PC-3 (cell line): ENCODE results near the gene MMP23B. TPM values are rescaled to one million over a fixed set of nuclear protein-coding genes. Genes with fewer than 3 reads are reported as not detected.

Experiments
- ATAC-seq: fragments of 200-7000 bp; cut with Tn5 transposase; 2 replicates; pipeline ENCODE4 v1.9.1; 2020; ENCODE audit warnings: mild to moderate bottlenecking, moderate library complexity
- BruUV-seq: library from RNA; stranded (reverse); fragments of 400-500 nt; replicated peaks from 2 replicates; lab custom pipeline; 2021; lab: Mats Ljungman, UMichigan
- CTCF ChIA-PET: fragments of 300-600 bp; sonication (Branson Sonifier 250); formaldehyde crosslinking; loops from one replicate; lab custom pipeline; 2022; ENCODE audit warnings: antibody characterized with exemption; lab: Charles Lee
- POLR2A ChIA-PET: fragments of 300-600 bp; sonication (Branson Sonifier 250); formaldehyde crosslinking; loops from one replicate; lab custom pipeline; 2022; ENCODE audit warnings: antibody characterized with exemption; ENCODE audit not compliant: unreplicated experiment; lab: Charles Lee
- DNase-seq: peaks from one replicate; pipeline ENCODE4 v3.0.0-alpha.2; 2015
- H2AFZ ChIP-seq: fragments of 300-600 bp; sonication (generic); 2 replicates; pipeline ENCODE4 v1.6.0; 2016; ENCODE audit warnings: antibody characterized with exemption, low read length
- H3F3A ChIP-seq: fragments of 300-600 bp; sonication (generic); one replicate; pipeline ENCODE4 v1.6.0; 2017; ENCODE audit warnings: antibody characterized with exemption, low read length, control low read depth, mild to moderate bottlenecking; ENCODE audit not compliant: unreplicated experiment
- H3K27ac ChIP-seq: fragments of 300-600 bp; sonication (generic); 2 replicates; pipeline ENCODE4 v1.5.1; 2016; ENCODE audit warnings: mild to moderate bottlenecking, low read length
- H3K27me3 ChIP-seq: fragments of 300-600 bp; sonication (generic); 2 replicates; pipeline ENCODE4 v1.6.1; 2016; ENCODE audit warnings: low read length, mixed read lengths
- H3K36me3 ChIP-seq: fragments of 300-600 bp; sonication (generic); 2 replicates; pipeline ENCODE4 v1.6.1; 2016; ENCODE audit warnings: low read depth, mixed run types, low read length, mixed read lengths
- H3K4me1 ChIP-seq: fragments of 300-600 bp; sonication (generic); 2 replicates; pipeline ENCODE4 v1.5.1; 2016; ENCODE audit warnings: low read length; ENCODE audit not compliant: insufficient read depth
- H3K4me2 ChIP-seq: fragments of 300-600 bp; sonication (generic); 2 replicates; pipeline ENCODE4 v1.6.0; 2016; ENCODE audit warnings: low read length
- H3K4me3 ChIP-seq: fragments of 300-600 bp; sonication (generic); 2 replicates; pipeline ENCODE4 v1.5.1; 2016; ENCODE audit warnings: mild to moderate bottlenecking, low read length, mixed read lengths
- H3K79me2 ChIP-seq: fragments of 300-600 bp; sonication (generic); 2 replicates; pipeline ENCODE4 v1.6.1; 2017; ENCODE audit warnings: low read length, mixed read lengths
- H3K9ac ChIP-seq: fragments of 300-600 bp; sonication (generic); 2 replicates; pipeline ENCODE4 v1.6.0; 2016; ENCODE audit warnings: mild to moderate bottlenecking, low read length
- H3K9me2 ChIP-seq: fragments of 300-600 bp; sonication (generic); replicated peaks from 2 replicates; pipeline ENCODE4 v1.6.1; 2016; ENCODE audit warnings: mixed run types, low read length, mixed read lengths
- H3K9me3 ChIP-seq: fragments of 300-600 bp; sonication (generic); 2 replicates; pipeline ENCODE4 v1.6.1; 2016; ENCODE audit warnings: low read length, mixed read lengths
- H4K20me1 ChIP-seq: fragments of 300-600 bp; sonication (generic); 2 replicates; pipeline ENCODE4 v1.6.1; 2016; ENCODE audit warnings: low read length, mixed read lengths
- CTCF ChIP-seq: fragments of 300-600 bp; sonication (generic); conservative IDR thresholded peaks from 2 replicates; pipeline ENCODE4 v1.5.1; 2017; ENCODE audit warnings: antibody characterized with exemption, low read depth, mild to moderate bottlenecking, low read length
- EZH2 ChIP-seq: fragments of 300-600 bp; sonication (generic); IDR thresholded peaks from one replicate; pipeline ENCODE4 v1.6.1; 2017; ENCODE audit warnings: antibody characterized with exemption, mild to moderate bottlenecking, low read length; ENCODE audit not compliant: unreplicated experiment
- EZH2phosphoT487 ChIP-seq: fragments of 300-600 bp; sonication (generic); IDR thresholded peaks from 2 replicates; pipeline ENCODE4 v1.6.1; 2018; ENCODE audit warnings: mild to moderate bottlenecking, antibody characterized with exemption, low read length, borderline replicate concordance
- intact Hi-C: fragments of 100-400 bp; cut with micrococcal nuclease; formaldehyde crosslinking; loops from 2 replicates; pipeline ENCODE4 v1.9.0; 2023
- total RNA-seq: library from RNA; depleted of rRNA; stranded (reverse); fragments of >200 nt; gene quantifications from 2 replicates; pipeline ENCODE4 v1.2.3, GENCODE V29; 2014

The MMP23B gene
- total RNA-seq, 1 experiment from 2014 or later = 28.4 TPM

GRCh38 chr1:1603671-1604373, 28.2 kb upstream of the MMP23B start:
- Histone ChIP-seq H4K20me1 (no peaks in the 10 kb centered on the region), H3K9me3 (no peaks in the 10 kb centered on the region), H3K27ac (no peak overlapping the region), H3F3A (no peaks in the 10 kb centered on the region), H3K27me3 (peaks cover 4% of the 10 kb centered on the region; the same call in 1 of the 2 replicates), H3K9me2 (no peaks in the 10 kb centered on the region), H3K9ac (no peak overlapping the region), H3K4me2 (no peak overlapping the region), H3K36me3 (no peaks in the 10 kb centered on the region), H2AFZ (no peak overlapping the region), H3K4me3 (no peak overlapping the region), H3K79me2 (no peaks in the 10 kb centered on the region), H3K4me1 (no peaks in the 10 kb centered on the region)
- DNase-seq (no peak), ATAC-seq (no peak)
- intact Hi-C loops = no loop called here
- POLR2A ChIA-PET = no interaction called here
- CTCF ChIA-PET = no interaction called here
- no TSS peak for BruUV-seq
- TF ChIP-seq EZH2 = no peak
- no peak for TF ChIP-seq CTCF
- TF ChIP-seq EZH2phosphoT487 = no peak

- H3K9ac ChIP-seq = no peak overlapping the region
- no peaks in the 10 kb centered on the region for H3K9me2 ChIP-seq
- H3K79me2 ChIP-seq = no peaks in the 10 kb centered on the region
- peaks cover 4% of the 10 kb centered on the region; the same call in 1 of the 2 replicates for H3K27me3 ChIP-seq
- ChIA-PET CTCF (no interaction called here), POLR2A (no interaction called here)
- TF ChIP-seq EZH2 (no peak), EZH2phosphoT487 (no peak), CTCF (no peak)
- ATAC-seq = no peak
- H3K4me3 ChIP-seq = no peak overlapping the region
- intact Hi-C loops = no loop called here
- no TSS peak for BruUV-seq
- H3K9me3 ChIP-seq = no peaks in the 10 kb centered on the region
- H4K20me1 ChIP-seq = no peaks in the 10 kb centered on the region
- DNase-seq = no peak
- no peaks in the 10 kb centered on the region for H3K4me1 ChIP-seq
- H3K36me3 ChIP-seq = no peaks in the 10 kb centered on the region
- no peaks in the 10 kb centered on the region for H3F3A ChIP-seq
- H3K4me2 ChIP-seq = no peak overlapping the region
- no peak overlapping the region for H2AFZ ChIP-seq
- H3K27ac ChIP-seq = no peak overlapping the region
These were observed 27.5 kb upstream of the MMP23B start for GRCh38 chr1:1604374-1605033.

- H3K4me3 ChIP-seq = no peak overlapping the region
- no peak for DNase-seq
- no peak overlapping the region for H3K9ac ChIP-seq
- CTCF ChIA-PET = no interaction called here
- no peak overlapping the region for H3K4me2 ChIP-seq
- no peak overlapping the region for H2AFZ ChIP-seq
- TF ChIP-seq EZH2phosphoT487 (no peak), EZH2 (no peak)
- no peaks in the 10 kb centered on the region for H3K4me1 ChIP-seq
- intact Hi-C loops = no loop called here
- no peaks in the 10 kb centered on the region for H3K9me3 ChIP-seq
- no peak overlapping the region for H3K27ac ChIP-seq
- no peaks in the 10 kb centered on the region for H3K36me3 ChIP-seq
- no peak for ATAC-seq
- POLR2A ChIA-PET = no interaction called here
- no TSS peak for BruUV-seq
- H3K27me3 ChIP-seq = peaks cover 4% of the 10 kb centered on the region; the same call in 1 of the 2 replicates
- H3K9me2 ChIP-seq = no peaks in the 10 kb centered on the region
- H3F3A ChIP-seq = no peaks in the 10 kb centered on the region
- no peaks in the 10 kb centered on the region for H4K20me1 ChIP-seq
- no peaks in the 10 kb centered on the region for H3K79me2 ChIP-seq
These were observed 26.9 kb upstream of the MMP23B start for GRCh38 chr1:1605034-1605591.
